Calu3 (cell line): ENCODE data around the gene XAB2. TPM values are rescaled to one million over a fixed set of nuclear protein-coding genes. Genes with fewer than 3 reads are reported as not detected.

Source experiments
- BruUV-seq: library from RNA; stranded (reverse); fragments of 400-500 nt; replicated peaks from 2 replicates; lab custom pipeline; 2021; lab: Mats Ljungman, UMichigan
- CTCF ChIA-PET: fragments of 300-600 bp; sonication (Branson Sonifier 250); formaldehyde crosslinking; loops from one replicate; lab custom pipeline; 2022; ENCODE audit warnings: antibody characterized with exemption; lab: Charles Lee
- DNase-seq: peaks from one replicate; pipeline ENCODE4 v3.0.0; 2022
- H3K27ac Mint-ChIP-seq: one replicate; pipeline ENCODE4 v1.8.0; 2022; ENCODE audit warnings: mixed read lengths; ENCODE audit not compliant: unreplicated experiment
- H3K27me3 Mint-ChIP-seq: one replicate; pipeline ENCODE4 v1.8.0; 2022; ENCODE audit warnings: mixed read lengths; ENCODE audit not compliant: unreplicated experiment
- H3K36me3 Mint-ChIP-seq: one replicate; pipeline ENCODE4 v1.8.0; 2022; ENCODE audit warnings: mild to moderate bottlenecking, moderate library complexity, mixed read lengths; ENCODE audit not compliant: insufficient read depth, unreplicated experiment
- H3K4me1 Mint-ChIP-seq: one replicate; pipeline ENCODE4 v1.8.0; 2022; ENCODE audit warnings: mild to moderate bottlenecking, low read depth, mixed read lengths; ENCODE audit not compliant: unreplicated experiment
- H3K4me3 Mint-ChIP-seq: one replicate; pipeline ENCODE4 v1.8.0; 2022; ENCODE audit warnings: mild to moderate bottlenecking, low read depth, moderate library complexity, mixed read lengths; ENCODE audit not compliant: unreplicated experiment
- H3K9me3 Mint-ChIP-seq: one replicate; pipeline ENCODE4 v1.8.0; 2022; ENCODE audit warnings: low read depth, mixed read lengths; ENCODE audit not compliant: unreplicated experiment
- intact Hi-C: fragments of 100-400 bp; cut with micrococcal nuclease; formaldehyde crosslinking; loops from one replicate; pipeline ENCODE4 v1.10.0; 2022; ENCODE audit not compliant: unreplicated experiment
- total RNA-seq: library from RNA; stranded (reverse); gene quantifications from 2 replicates; pipeline ENCODE4 v1.2.3, GENCODE V29; 2022
- TF ChIP-seq, protein P1 (sequence below): fragments of 200-600 bp; IDR thresholded peaks from one replicate; pipeline ENCODE4 v1.8.0; 2022; ENCODE audit warnings: antibody characterized with exemption; ENCODE audit not compliant: unreplicated experiment

Gene XAB2
- total RNA-seq, 1 experiment from 2014 or later, result 33.0 TPM

DNA sequence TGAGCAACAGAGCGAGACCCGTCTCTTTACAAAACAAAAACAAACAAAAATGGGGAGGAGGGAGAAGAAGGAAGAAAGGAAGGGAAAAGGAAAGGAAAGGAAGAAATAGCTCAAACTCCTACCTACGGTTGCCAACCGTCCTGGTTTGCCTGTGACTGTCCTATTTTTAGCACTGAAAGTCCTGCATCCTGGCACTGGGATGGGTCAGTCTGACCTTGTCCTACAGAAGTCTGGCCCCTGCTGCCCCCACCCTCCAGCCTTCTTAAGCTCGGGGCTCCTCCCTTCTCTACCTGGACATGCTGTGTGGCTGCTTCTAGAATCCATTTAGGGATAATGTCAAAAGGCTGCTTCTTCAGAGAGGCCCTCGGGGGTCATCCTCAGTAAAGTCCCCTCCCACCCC, 6.3 kb upstream of the XAB2 start:
- intact Hi-C loops, result no loop called here
- no peak overlapping the region for H3K27ac Mint-ChIP-seq

DNA sequence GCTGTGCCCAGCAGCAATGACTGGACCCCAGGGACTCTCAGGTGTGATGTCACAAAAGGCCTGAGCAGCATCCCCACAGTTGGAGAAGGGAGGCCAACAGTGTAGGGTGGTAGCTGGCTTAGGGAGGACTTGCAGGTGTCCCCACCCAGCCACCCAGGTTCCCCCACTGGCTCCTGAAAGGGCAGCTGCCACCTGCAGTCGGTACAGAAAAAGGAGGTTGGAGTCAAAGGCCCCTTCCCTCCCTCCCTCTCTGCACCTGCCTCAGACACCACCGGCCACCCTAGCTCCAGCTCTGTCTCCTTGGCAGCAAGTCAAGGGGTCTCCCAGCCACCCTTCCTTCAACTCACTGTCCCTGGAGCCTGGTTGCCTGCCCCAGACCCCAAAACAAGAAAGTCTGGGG, 4.4 kb upstream of the XAB2 start, which contains the start of gene PCP2:
PCP2 (minus strand) TSS at position 22 of the 400 bp plus-strand sequence. CDS start 262 bp downstream, outside the sequence.
- Mint-ChIP-seq H3K9me3 (no peaks in the 10 kb centered on the region), H3K36me3 (peaks cover 53% of the 10 kb centered on the region), H3K4me3 (no peak within 1 kb of the TSS), H3K27me3 (no peaks in the 10 kb centered on the region), H3K27ac (no peak within 1 kb of the TSS), H3K4me1 (no peaks in the 10 kb centered on the region)
- CTCF ChIA-PET, result no interaction called here
- TF ChIP-seq, protein P1, sequence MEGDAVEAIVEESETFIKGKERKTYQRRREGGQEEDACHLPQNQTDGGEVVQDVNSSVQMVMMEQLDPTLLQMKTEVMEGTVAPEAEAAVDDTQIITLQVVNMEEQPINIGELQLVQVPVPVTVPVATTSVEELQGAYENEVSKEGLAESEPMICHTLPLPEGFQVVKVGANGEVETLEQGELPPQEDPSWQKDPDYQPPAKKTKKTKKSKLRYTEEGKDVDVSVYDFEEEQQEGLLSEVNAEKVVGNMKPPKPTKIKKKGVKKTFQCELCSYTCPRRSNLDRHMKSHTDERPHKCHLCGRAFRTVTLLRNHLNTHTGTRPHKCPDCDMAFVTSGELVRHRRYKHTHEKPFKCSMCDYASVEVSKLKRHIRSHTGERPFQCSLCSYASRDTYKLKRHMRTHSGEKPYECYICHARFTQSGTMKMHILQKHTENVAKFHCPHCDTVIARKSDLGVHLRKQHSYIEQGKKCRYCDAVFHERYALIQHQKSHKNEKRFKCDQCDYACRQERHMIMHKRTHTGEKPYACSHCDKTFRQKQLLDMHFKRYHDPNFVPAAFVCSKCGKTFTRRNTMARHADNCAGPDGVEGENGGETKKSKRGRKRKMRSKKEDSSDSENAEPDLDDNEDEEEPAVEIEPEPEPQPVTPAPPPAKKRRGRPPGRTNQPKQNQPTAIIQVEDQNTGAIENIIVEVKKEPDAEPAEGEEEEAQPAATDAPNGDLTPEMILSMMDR, result no peak
- intact Hi-C loops, result no loop called here
- DNase-seq, result no peak
- no TSS peak for BruUV-seq

More for the DNA sequence above, 6.3 kb upstream of the XAB2 start:
- CTCF ChIA-PET, result interaction anchor here (0.5 kb wide), 1 partner anchor 67 kb away, joined by 5 read pairs; no protein-coding TSS in a partner anchor
- H3K27me3 Mint-ChIP-seq, result no peaks in the 10 kb centered on the region
- BruUV-seq, result no TSS peak
- H3K9me3 Mint-ChIP-seq, result peaks cover 3% of the 10 kb centered on the region
- H3K36me3 Mint-ChIP-seq, result peaks cover 41% of the 10 kb centered on the region
- TF ChIP-seq, protein P1, result no peak
- no peak overlapping the region for H3K4me3 Mint-ChIP-seq
- H3K4me1 Mint-ChIP-seq, result no peaks in the 10 kb centered on the region
- DNase-seq, result no peak

DNA sequence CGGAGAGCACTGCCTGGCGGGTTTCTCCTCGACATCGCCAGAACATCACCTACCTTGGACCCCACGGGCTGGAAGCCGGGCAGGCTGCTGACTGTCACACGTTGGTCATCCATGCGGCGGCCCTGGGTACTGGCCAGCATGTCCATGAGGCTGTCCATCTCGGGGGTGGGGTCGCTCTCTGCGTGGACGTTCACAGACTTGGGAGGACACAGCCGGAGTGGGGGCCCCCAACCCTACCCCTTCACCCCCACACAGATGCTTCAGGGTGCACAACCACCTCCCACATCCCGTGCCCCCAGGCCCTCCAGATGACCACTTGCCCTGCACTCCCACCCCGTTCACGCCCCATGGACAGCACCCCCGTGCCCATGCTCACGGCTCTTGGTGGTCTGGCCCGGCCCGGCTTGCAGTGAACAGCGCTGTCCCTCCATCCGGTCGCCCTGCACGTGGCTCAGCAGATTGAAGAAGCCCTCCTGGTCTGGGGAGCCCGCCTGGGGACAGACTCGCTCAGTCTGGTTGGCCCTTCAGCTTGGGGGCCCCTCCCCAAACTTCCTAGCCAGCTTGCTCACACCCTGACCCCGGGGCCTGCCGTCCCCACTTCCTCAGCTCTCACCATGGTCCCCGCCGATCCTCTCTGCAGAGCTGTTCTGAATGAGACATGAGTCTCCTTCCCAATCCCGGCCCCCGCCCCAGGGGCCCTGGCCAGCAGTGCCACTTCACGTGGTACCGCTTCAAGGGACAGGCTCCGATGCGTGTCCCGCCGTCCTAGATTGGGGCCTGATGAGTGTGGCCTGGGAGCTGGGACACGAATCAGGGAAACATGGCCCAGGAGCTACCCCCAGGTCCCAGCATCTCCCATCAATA, 3.2 kb upstream of the XAB2 start:
- Mint-ChIP-seq H3K4me3 (no peak overlapping the region), H3K9me3 (no peaks in the 10 kb centered on the region), H3K36me3 (peaks cover 49% of the 10 kb centered on the region), H3K4me1 (peaks cover 7% of the 10 kb centered on the region), H3K27me3 (no peaks in the 10 kb centered on the region), H3K27ac (no peak overlapping the region)
- intact Hi-C loops, result no loop called here
- TF ChIP-seq, protein P1, result no peak
- DNase-seq, result no peak
- CTCF ChIA-PET, result no interaction called here
- BruUV-seq, result no TSS peak

DNA sequence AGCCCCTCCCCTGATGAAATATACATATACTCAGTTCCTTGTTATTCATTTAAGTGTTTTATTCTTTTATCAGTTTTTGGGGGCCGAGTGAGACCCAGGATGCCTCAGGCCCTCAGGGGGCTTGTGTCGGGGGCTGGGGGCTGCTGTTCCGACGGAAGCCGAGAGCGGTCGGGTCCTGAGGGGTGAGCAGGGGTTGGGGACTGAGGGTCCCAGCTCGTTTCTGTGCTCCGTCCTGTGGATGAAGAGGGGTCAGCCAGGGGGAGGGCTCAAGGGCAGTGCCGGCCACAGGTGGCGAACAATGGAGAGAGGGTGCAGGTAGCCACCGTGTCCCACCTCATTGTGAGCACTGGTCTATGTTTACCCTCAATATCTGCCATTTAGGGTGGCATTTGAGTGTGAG, 2.2 kb upstream of the XAB2 start:
- Mint-ChIP-seq H3K4me1 (peaks cover 7% of the 10 kb centered on the region), H3K27ac (no peak overlapping the region), H3K27me3 (no peaks in the 10 kb centered on the region), H3K4me3 (no peak overlapping the region), H3K36me3 (peaks cover 39% of the 10 kb centered on the region), H3K9me3 (no peaks in the 10 kb centered on the region)
- CTCF ChIA-PET, result no interaction called here
- intact Hi-C loops, result no loop called here
- TF ChIP-seq, protein P1, result no peak
- BruUV-seq, result no TSS peak
- no peak for DNase-seq
